Vagina (tissue), 2 donors: ENCODE results near the gene SLITRK6. TPM values are rescaled to one million over a fixed set of nuclear protein-coding genes. Genes with fewer than 3 reads are reported as not detected.

ENCODE experiments used
- DNase-seq, 2 donors: peaks; one replicate each; pipeline ENCODE4 v3.0.0-alpha.2; 2017; ENCODE audit errors: extremely low spot score in 2 of 2
- H3K27ac ChIP-seq: fragments of 200-600 bp; sonication (generic); one replicate; pipeline ENCODE4 v1.5.1; 2019
- H3K27me3 ChIP-seq: fragments of 200-600 bp; sonication (generic); one replicate; pipeline ENCODE4 v1.5.1; 2019
- H3K36me3 ChIP-seq, 2 donors: fragments of 200-600 bp; sonication (generic); one replicate each; pipeline ENCODE4 v1.5.1; 2017 to 2019
- H3K4me1 ChIP-seq: fragments of 200-600 bp; sonication (generic); one replicate; pipeline ENCODE4 v1.5.1; 2019
- H3K4me3 ChIP-seq, 2 donors: fragments of 200-600 bp; sonication (generic); 1 replicate in 1 of 2; 2 replicates in 1 of 2; pipeline ENCODE4 v1.5.1; 2016 to 2019
- H3K9me3 ChIP-seq: fragments of 200-600 bp; sonication (generic); one replicate; pipeline ENCODE4 v1.5.1; 2019
- POLR2A ChIP-seq, 2 donors: fragments of 450-650 bp; IDR thresholded peaks; one replicate each; pipeline ENCODE4 v1.6.1; 2017; ENCODE audit warnings: antibody characterized with exemption in 2 of 2, mild to moderate bottlenecking in 2 of 2, moderate library complexity in 2 of 2
- POLR2AphosphoS5 ChIP-seq, 2 donors: sonication (generic); formaldehyde crosslinking; IDR thresholded peaks; one replicate each; pipeline ENCODE4 v1.9.0; 2017; ENCODE audit warnings: antibody characterized with exemption in 2 of 2, mild to moderate bottlenecking in 2 of 2, low read depth in 1 of 2; ENCODE audit not compliant: insufficient read depth in 1 of 2
- intact Hi-C: fragments of 100-400 bp; cut with DNase I; formaldehyde crosslinking; loops from one replicate; pipeline ENCODE4 v1.15.1; 2023
- total RNA-seq: library from RNA; depleted of rRNA; stranded (reverse); fragments of >200 nt; gene quantifications from one replicate; pipeline ENCODE4 v1.2.3, GENCODE V29; 2016
- TF ChIP-seq, protein P1 (sequence below), 3 experiments: fragments of 450-650 bp in 2 of 3; fragments of 200-600 bp in 1 of 3; sonication (generic) in 1 of 3; IDR thresholded peaks; one replicate each; pipeline ENCODE4 v1.5.1; 2017 to 2019; ENCODE audit warnings: antibody characterized with exemption in 3 of 3, mild to moderate bottlenecking in 2 of 3, moderate library complexity in 2 of 3

SLITRK6 gene
- 0.74 TPM for total RNA-seq

GRCh38 chr13:85799097-85799582 lies at the start of gene SLITRK6:
Gene SLITRK6, minus strand, starts transcription at chr13:85799419. Its CDS starts 2,911 bp downstream, at chr13:85796508.
- Histone ChIP-seq H3K27ac (no peak within 1 kb of the TSS), H3K27me3 (no peaks in the 10 kb centered on the region), H3K4me1 (no peaks in the 10 kb centered on the region), H3K36me3 (no peaks in the 10 kb centered on the region), H3K9me3 (no peaks in the 10 kb centered on the region), H3K4me3 (peak within 1 kb of the TSS in 1 of 2 donors; percentile 18)
- DNase-seq = no peak
- intact Hi-C loops = no loop called here
- TF ChIP-seq POLR2AphosphoS5 (IDR thresholded peaks at IDR 0.05; ENCODE audit: insufficient read depth in 1 of 2, low read depth in 1 of 2) = peak in 1 of 2 donors; percentile 25
- TF ChIP-seq, protein P1, sequence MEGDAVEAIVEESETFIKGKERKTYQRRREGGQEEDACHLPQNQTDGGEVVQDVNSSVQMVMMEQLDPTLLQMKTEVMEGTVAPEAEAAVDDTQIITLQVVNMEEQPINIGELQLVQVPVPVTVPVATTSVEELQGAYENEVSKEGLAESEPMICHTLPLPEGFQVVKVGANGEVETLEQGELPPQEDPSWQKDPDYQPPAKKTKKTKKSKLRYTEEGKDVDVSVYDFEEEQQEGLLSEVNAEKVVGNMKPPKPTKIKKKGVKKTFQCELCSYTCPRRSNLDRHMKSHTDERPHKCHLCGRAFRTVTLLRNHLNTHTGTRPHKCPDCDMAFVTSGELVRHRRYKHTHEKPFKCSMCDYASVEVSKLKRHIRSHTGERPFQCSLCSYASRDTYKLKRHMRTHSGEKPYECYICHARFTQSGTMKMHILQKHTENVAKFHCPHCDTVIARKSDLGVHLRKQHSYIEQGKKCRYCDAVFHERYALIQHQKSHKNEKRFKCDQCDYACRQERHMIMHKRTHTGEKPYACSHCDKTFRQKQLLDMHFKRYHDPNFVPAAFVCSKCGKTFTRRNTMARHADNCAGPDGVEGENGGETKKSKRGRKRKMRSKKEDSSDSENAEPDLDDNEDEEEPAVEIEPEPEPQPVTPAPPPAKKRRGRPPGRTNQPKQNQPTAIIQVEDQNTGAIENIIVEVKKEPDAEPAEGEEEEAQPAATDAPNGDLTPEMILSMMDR (IDR thresholded peaks at IDR 0.05) = no peak
- no peak for TF ChIP-seq POLR2A (IDR thresholded peaks at IDR 0.05)

DNA sequence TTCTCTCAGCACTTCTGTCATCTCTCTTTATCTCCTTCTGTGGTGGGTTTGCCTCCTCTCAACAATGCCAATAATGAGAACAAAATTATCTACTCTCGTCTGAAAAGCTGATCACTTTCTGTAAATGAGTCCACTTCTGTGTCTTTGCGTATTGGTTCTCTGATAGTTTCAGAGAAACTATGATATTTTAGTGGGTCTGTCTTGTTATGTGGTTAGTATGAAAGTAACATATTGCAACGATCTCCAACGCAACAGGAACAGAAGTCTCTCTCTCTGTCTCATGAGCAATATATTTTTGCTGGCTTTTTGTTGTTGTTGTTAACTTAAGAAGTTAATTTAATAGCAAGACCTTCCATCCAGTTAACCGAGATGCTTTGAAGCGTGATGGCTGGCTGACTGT lies 47.8 kb upstream of the SLITRK6 start:
- intact Hi-C loops = no loop called here
- H3K9me3 ChIP-seq = no peaks in the 10 kb centered on the region
- no peaks in the 10 kb centered on the region for H3K27me3 ChIP-seq
- DNase-seq = no peak
- TF ChIP-seq POLR2A (IDR thresholded peaks at IDR 0.05) (no peak), POLR2AphosphoS5 (IDR thresholded peaks at IDR 0.05; ENCODE audit: insufficient read depth in 1 of 2, low read depth in 1 of 2) (no peak)
- TF ChIP-seq, protein P1 (IDR thresholded peaks at IDR 0.05) = no peak
- no peak overlapping the region for H3K27ac ChIP-seq
- no peaks in the 10 kb centered on the region for H3K4me1 ChIP-seq
- no peak overlapping the region for H3K4me3 ChIP-seq
- H3K36me3 ChIP-seq = no peaks in the 10 kb centered on the region

GRCh38 chr13:85841427-85841826 lies 42.2 kb upstream of the SLITRK6 start:
- H3K9me3 ChIP-seq = no peaks in the 10 kb centered on the region
- no peak overlapping the region for H3K27ac ChIP-seq
- no peaks in the 10 kb centered on the region for H3K4me1 ChIP-seq
- intact Hi-C loops = no loop called here
- no peak overlapping the region for H3K4me3 ChIP-seq
- no peaks in the 10 kb centered on the region for H3K27me3 ChIP-seq
- no peak for TF ChIP-seq POLR2AphosphoS5 (IDR thresholded peaks at IDR 0.05; ENCODE audit: insufficient read depth in 1 of 2, low read depth in 1 of 2)
- no peak for TF ChIP-seq POLR2A (IDR thresholded peaks at IDR 0.05)
- TF ChIP-seq, protein P1 (IDR thresholded peaks at IDR 0.05) = no peak
- no peak for DNase-seq
- H3K36me3 ChIP-seq = no peaks in the 10 kb centered on the region

DNA sequence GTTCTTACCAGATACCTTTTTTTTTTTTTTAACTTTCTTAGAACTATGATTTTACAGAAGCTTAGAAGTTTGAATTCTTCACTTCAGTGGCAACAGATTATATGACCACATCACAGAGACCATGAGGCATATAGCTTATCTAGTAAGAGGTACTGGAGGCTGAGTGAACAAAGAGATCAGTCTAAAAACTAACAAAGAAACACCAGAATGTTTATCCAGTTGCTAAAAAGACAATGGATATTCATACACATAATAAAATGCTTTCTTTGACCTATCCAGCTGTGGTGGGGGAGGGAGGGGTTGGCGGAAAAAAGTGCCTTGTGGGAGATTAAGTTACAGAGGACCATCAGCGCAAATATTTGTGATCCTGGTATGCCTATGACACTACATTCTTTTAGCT lies 34.7 kb upstream of the SLITRK6 start:
- DNase-seq = no peak
- no peak overlapping the region for H3K27ac ChIP-seq
- H3K4me1 ChIP-seq = no peaks in the 10 kb centered on the region
- H3K9me3 ChIP-seq = no peaks in the 10 kb centered on the region
- H3K4me3 ChIP-seq = no peak overlapping the region
- no peaks in the 10 kb centered on the region for H3K27me3 ChIP-seq
- TF ChIP-seq, protein P1 (IDR thresholded peaks at IDR 0.05) = no peak
- TF ChIP-seq POLR2AphosphoS5 (IDR thresholded peaks at IDR 0.05; ENCODE audit: insufficient read depth in 1 of 2, low read depth in 1 of 2) (no peak), POLR2A (IDR thresholded peaks at IDR 0.05) (no peak)
- intact Hi-C loops = no loop called here
- H3K36me3 ChIP-seq = no peaks in the 10 kb centered on the region

DNA sequence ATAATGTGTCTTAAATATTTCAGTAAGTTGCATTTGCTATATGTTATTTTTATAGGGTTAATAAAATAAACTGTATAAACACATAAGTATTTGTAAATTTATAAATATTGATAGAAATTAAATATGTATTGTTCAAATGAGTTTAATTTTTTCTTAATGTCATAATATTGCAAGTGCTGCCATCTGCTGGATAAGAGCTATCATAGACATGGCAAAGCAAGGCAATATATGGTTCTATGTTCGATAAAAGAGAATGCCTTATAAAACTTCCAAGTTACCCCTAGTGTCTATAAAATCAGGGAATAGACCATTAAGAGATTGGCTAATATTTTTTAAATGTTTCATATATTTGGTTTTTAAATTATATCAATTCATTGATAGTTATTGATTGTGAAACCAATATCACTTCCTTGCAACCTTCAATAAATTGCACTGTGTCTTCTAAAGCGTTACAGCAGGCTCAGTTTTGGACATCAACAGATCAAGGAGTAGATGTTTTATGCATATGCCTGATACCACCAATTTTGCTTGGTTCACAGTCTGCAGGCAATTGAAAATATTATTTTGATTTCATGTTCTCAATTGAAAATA lies 29.0 kb upstream of the SLITRK6 start:
- Histone ChIP-seq H3K9me3 (no peaks in the 10 kb centered on the region), H3K36me3 (no peaks in the 10 kb centered on the region), H3K4me1 (no peaks in the 10 kb centered on the region), H3K27ac (no peak overlapping the region), H3K27me3 (no peaks in the 10 kb centered on the region), H3K4me3 (no peak overlapping the region)
- intact Hi-C loops = loop anchor here (10.0 kb wide), 1 partner anchor 933 kb away; no protein-coding TSS in a partner anchor
- DNase-seq = no peak
- no peak for TF ChIP-seq POLR2A (IDR thresholded peaks at IDR 0.05)
- TF ChIP-seq, protein P1 (IDR thresholded peaks at IDR 0.05) = peak in 1 of 3 experiments; percentile 20
